A549 (cell line): ENCODE measurements around the gene THBS2.

ENCODE experiments used
- BCL3 ChIP-seq: fragments of >200 bp; sonication (Bioruptor Twin); formaldehyde crosslinking; IDR thresholded peaks from 3 replicates; pipeline ENCODE4 v1.6.1; 2016
- CTCF ChIP-seq: fragments of >200 bp; sonication (Bioruptor Twin); formaldehyde crosslinking; IDR thresholded peaks from 3 replicates; pipeline ENCODE4 v1.5.1; 2016
- EP300 ChIP-seq, 2 experiments: fragments of >200 bp; sonication (Bioruptor Twin); formaldehyde crosslinking; IDR thresholded peaks; 2 replicates in 1 of 2; 3 replicates in 1 of 2; pipeline ENCODE4 v1.6.1; 2016 to 2017
- JUNB ChIP-seq: fragments of >200 bp; sonication (Bioruptor Twin); formaldehyde crosslinking; IDR thresholded peaks from 2 replicates; pipeline ENCODE4 v1.6.1; 2016
- MAZ ChIP-seq: fragments of 150-350 bp; IDR thresholded peaks from 2 replicates; pipeline ENCODE4 v1.6.1; 2014; ENCODE audit warnings: antibody characterized with exemption, low read depth, low read length, borderline replicate concordance
- POLR2A ChIP-seq: IDR thresholded peaks from 2 replicates; pipeline ENCODE4 v1.6.1; 2012; ENCODE audit warnings: mild to moderate bottlenecking, low read length
- RCOR1 ChIP-seq: fragments of 150-350 bp; IDR thresholded peaks from 2 replicates; pipeline ENCODE4 v1.6.1; 2014; ENCODE audit warnings: antibody characterized with exemption, low read length, low read depth
- RNF2 ChIP-seq: fragments of 200-600 bp; sonication (generic); IDR thresholded peaks from 2 replicates; pipeline ENCODE4 v1.6.1; 2016; ENCODE audit warnings: low read depth, mild to moderate bottlenecking, antibody characterized with exemption, moderate library complexity, borderline replicate concordance
- SMC3 ChIP-seq: fragments of >200 bp; sonication (Bioruptor Twin); formaldehyde crosslinking; IDR thresholded peaks from 3 replicates; pipeline ENCODE4 v1.6.1; 2018; ENCODE audit warnings: inconsistent platforms
- TP53 ChIP-seq: fragments of 250-450 bp; sonication (Bioruptor Pico); IDR thresholded peaks from 2 replicates; pipeline ENCODE4 v1.5.0; 2021; ENCODE audit warnings: mild to moderate bottlenecking, moderate library complexity
- TF ChIP-seq, protein P1 (sequence below): IDR thresholded peaks from 2 replicates; pipeline ENCODE4 v1.6.1; 2012

DNA sequence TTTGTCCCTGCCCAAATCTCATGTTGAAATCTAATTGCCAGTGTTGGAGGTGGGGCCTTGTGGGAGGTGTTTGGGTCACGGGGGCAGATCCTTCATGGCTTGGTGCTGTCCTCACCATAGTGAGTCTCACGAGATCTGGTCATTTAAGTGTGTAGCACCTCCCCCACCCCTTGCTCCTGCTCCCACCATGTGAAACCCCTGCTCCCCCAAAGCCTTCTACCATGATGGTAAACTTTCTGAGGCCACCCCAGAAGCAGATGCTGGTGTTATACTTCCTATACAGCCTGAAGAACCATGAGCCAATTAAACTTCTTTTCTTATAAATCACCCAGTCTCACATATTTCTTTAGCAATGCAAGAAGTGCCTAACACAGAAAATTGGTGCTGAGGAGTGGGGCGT lies 19.9 kb upstream of the THBS2 start:
- TF ChIP-seq EP300 (IDR thresholded peaks at IDR 0.05) (no peak), CTCF (no peak), MAZ (no peak), TP53 (CRISPR knock-in tag) (no peak), BCL3 (no peak), JUNB (no peak), SMC3 (no peak), POLR2A (no peak), RNF2 (no peak), RCOR1 (no peak)
- TF ChIP-seq, protein P1, sequence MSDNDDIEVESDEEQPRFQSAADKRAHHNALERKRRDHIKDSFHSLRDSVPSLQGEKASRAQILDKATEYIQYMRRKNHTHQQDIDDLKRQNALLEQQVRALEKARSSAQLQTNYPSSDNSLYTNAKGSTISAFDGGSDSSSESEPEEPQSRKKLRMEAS: no peak
